GM20000 (cell line): Measurements from ENCODE around the gene XPC.

ENCODE experiments used
- DNase-seq: peaks from one replicate; pipeline ENCODE4 v3.0.0; 2012; ENCODE audit warnings: low spot score
- TF ChIP-seq, protein P1 (sequence below): IDR thresholded peaks from 2 replicates; pipeline ENCODE4 v1.5.1; 2012; ENCODE audit warnings: mild to moderate bottlenecking, control low read depth; ENCODE audit errors: extremely low read depth, missing control alignments

XPC gene

DNA sequence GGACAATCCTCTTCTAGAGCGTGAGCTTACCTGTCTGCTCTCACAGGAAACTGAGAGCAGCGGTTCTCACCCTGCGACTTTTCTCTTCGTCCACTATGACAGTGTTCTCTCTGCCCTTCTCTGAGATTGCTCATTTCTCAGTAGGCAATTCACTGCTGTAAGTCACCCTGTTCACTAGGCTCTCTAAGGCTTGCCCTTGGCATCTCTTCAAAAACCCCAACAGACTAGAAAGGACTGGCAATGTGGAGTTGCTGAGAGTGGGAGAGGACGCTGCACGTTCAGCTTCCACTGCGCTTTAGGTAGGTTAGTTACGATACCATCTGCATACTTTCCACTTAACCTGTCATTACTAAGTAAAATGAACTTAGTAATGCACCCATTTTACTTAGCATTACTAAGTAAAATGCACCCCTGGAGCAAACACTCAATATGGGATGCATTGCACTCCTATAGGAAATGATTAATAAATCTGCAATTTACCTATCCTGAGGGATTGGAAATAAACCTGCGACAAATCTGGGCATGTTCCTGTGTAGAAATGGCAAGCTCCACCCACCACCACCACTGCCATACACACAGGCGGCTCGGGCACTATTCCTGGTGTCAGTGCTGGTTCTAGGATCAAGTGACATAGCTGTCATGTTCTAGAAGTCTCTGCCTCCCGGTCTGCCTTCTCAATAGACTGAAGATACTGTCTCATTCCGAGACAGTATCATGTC is 21.4 kb downstream of the XPC start:
- TF ChIP-seq, protein P1, sequence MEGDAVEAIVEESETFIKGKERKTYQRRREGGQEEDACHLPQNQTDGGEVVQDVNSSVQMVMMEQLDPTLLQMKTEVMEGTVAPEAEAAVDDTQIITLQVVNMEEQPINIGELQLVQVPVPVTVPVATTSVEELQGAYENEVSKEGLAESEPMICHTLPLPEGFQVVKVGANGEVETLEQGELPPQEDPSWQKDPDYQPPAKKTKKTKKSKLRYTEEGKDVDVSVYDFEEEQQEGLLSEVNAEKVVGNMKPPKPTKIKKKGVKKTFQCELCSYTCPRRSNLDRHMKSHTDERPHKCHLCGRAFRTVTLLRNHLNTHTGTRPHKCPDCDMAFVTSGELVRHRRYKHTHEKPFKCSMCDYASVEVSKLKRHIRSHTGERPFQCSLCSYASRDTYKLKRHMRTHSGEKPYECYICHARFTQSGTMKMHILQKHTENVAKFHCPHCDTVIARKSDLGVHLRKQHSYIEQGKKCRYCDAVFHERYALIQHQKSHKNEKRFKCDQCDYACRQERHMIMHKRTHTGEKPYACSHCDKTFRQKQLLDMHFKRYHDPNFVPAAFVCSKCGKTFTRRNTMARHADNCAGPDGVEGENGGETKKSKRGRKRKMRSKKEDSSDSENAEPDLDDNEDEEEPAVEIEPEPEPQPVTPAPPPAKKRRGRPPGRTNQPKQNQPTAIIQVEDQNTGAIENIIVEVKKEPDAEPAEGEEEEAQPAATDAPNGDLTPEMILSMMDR, result no peak
- no peak for DNase-seq

DNA sequence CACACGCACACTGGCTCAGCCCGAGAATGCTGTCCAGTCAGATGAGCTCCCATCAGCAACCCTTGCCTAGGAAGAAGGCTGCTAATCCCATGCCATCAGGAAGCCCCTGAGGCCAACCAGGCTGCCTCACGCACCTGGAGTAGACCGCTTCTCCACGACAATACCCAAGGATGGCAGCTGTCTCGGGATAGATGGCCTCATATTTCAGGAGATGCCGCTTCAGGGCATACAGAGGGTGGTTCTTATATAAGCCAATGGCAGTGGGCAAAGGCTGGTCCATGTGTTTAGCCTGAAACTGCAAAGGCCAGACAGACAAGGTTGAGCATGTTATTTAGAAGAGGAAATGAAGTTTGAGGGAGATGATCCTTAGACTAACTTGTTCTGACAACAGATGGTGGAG is 22.2 kb downstream of the XPC start:
- TF ChIP-seq, protein P1, result no peak
- no peak for DNase-seq

DNA sequence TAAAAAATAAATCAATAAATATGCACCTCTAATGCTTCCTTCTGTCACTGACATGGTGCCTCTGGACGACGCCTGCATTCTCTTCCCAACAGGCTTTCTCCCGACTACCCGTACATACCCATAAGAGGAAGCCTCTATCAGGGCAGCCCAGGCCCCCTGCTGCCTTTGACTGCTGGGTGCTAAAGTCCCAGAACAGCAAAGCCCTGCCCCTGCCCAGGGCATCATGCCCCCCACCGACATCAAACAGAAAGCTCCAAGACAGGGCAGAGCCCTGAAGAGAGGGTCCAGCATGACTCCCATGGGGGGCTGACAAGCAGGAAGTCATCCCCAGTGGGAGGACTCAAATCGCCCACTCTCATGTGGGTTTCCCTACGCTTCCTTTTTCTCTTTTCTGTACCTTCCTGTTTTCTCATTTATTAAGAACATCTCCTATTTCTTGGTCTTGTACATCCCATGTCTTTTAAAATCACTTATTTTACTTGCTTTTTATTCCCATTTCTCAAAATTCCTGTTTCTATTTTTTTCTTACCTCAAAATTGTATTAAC is 23.4 kb downstream of the XPC start:
- TF ChIP-seq, protein P1, result no peak
- DNase-seq, result no peak

DNA sequence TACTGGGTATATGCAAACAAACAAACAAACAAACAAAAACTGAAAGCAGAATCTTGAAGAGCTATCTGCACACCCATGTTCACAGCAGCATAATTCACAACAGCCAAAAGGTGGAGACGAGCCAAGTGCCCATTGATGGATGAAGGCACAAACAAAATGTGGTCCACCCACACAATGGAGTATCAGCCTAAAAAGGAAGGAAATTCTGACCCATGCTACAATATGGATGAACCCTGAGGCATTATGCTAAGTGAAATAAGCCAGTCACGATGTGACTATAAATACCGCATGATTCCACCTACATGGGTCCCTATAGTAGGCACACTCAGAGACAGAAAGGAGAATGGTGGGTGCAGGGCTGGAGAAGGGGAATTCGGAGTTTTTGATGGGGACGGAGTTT is 24.1 kb downstream of the XPC start:
- TF ChIP-seq, protein P1, result no peak
- DNase-seq, result no peak

DNA sequence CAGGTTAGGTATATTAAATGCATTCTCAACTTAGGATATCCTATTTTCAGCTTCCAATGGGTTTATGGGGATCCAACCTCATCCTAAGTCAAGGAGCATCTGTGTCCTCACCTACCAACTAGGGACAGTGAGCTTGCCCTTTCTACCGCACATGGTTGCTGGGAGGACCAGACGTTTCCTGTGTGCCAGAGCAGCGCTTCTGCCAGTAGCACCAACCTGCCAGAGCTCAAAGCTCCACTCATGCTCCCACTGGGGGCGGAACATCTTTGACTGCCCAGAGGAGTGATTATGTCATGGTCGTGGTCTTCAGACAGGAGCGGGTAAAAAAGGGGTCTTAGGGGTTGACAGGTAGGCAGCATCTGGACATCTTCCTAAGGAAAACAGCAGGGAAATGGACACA is 24.7 kb downstream of the XPC start:
- no peak for DNase-seq
- TF ChIP-seq, protein P1, result no peak

DNA sequence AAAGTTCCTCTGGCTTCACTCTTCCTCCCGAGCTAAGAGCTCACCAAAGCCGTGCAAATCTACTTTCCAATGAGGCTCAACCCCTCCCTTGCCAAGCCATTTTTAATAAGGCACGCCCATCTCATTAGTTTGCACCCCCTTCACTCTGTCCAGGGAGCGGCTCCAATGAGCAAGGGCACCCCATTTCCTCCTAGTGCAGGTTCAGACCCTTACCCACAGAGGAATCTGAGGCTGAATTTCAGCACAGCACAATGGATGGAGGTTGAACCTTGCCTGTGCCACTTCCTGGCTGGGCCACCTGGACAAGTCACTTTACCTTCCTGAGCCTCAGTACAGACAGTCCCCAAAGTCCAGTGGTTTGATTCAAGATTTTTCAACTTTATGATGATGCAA is 25.4 kb downstream of the XPC start:
- DNase-seq, result no peak

More for the DNA sequence above, 25.4 kb downstream of the XPC start:
- TF ChIP-seq, protein P1, result no peak
